GM23338 (cell line): Measurements from ENCODE around the gene GPR156. TPM values are rescaled to one million over a fixed set of nuclear protein-coding genes. Genes with fewer than 3 reads are reported as not detected.
A peak's percentile ranks its signal among the peaks of the same experiment; 100 is the strongest.

Source experiments
- ATAC-seq: fragments of 200-7000 bp; cut with Tn5 transposase; 3 replicates; pipeline ENCODE4 v1.9.1; 2020
- DNase-seq: peaks from one replicate; pipeline ENCODE4 v3.0.0-alpha.2; 2015; ENCODE audit warnings: low spot score
- H2AFZ ChIP-seq: fragments of 200-600 bp; sonication (generic); 2 replicates; pipeline ENCODE4 v1.8.0; 2016; ENCODE audit warnings: antibody characterized with exemption, mild to moderate bottlenecking, moderate library complexity
- H3F3A ChIP-seq: fragments of 200-600 bp; sonication (generic); replicated peaks from 2 replicates; pipeline ENCODE4 v1.8.0; 2017; ENCODE audit warnings: antibody characterized with exemption, mixed run types, low read depth
- H3K27ac ChIP-seq: fragments of 200-600 bp; sonication (generic); 2 replicates; pipeline ENCODE4 v1.6.1; 2016; ENCODE audit warnings: low read depth
- H3K27me3 ChIP-seq: fragments of 200-600 bp; sonication (generic); 2 replicates; pipeline ENCODE4 v1.8.0; 2016; ENCODE audit warnings: mild to moderate bottlenecking, mixed run types, moderate library complexity; ENCODE audit not compliant: insufficient read depth
- H3K36me3 ChIP-seq: fragments of 200-600 bp; sonication (generic); 2 replicates; pipeline ENCODE4 v1.8.0; 2016; ENCODE audit warnings: mild to moderate bottlenecking; ENCODE audit not compliant: insufficient read depth
- H3K4me1 ChIP-seq: fragments of 200-600 bp; sonication (generic); 2 replicates; pipeline ENCODE4 v1.8.0; 2016; ENCODE audit warnings: mild to moderate bottlenecking, moderate library complexity; ENCODE audit not compliant: insufficient read depth
- H3K4me2 ChIP-seq: fragments of 200-600 bp; sonication (generic); 2 replicates; pipeline ENCODE4 v1.7.1; 2017; ENCODE audit warnings: mixed run types
- H3K4me3 ChIP-seq: fragments of 200-600 bp; sonication (generic); 2 replicates; pipeline ENCODE4 v1.6.1; 2016; ENCODE audit warnings: mixed run types
- H3K79me2 ChIP-seq: fragments of 200-600 bp; sonication (generic); replicated peaks from 2 replicates; pipeline ENCODE4 v1.8.0; 2017; ENCODE audit warnings: mild to moderate bottlenecking; ENCODE audit not compliant: insufficient read depth
- H3K9me2 ChIP-seq: fragments of 200-600 bp; sonication (generic); 2 replicates; pipeline ENCODE4 v1.8.0; 2017; ENCODE audit not compliant: insufficient read depth
- H4K20me1 ChIP-seq: fragments of 200-600 bp; sonication (generic); replicated peaks from 2 replicates; pipeline ENCODE4 v1.8.0; 2017; ENCODE audit warnings: mild to moderate bottlenecking; ENCODE audit not compliant: insufficient read depth
- H3K27ac Mint-ChIP-seq: 2 replicates; pipeline ENCODE4 v1.8.0; 2020; ENCODE audit warnings: inconsistent platforms, mild to moderate bottlenecking, moderate library complexity, mixed read lengths
- H3K27me3 Mint-ChIP-seq: 3 replicates; pipeline ENCODE4 v1.8.0; 2022; ENCODE audit warnings: low read depth, mild to moderate bottlenecking, moderate library complexity, mixed read lengths, inconsistent platforms; ENCODE audit not compliant: insufficient read depth, poor library complexity
- H3K36me3 Mint-ChIP-seq: 3 replicates; pipeline ENCODE4 v1.8.0; 2021; ENCODE audit warnings: low read depth, mild to moderate bottlenecking, inconsistent platforms, moderate library complexity, mixed read lengths
- H3K4me1 Mint-ChIP-seq: 3 replicates; pipeline ENCODE4 v1.8.0; 2020; ENCODE audit warnings: mild to moderate bottlenecking, inconsistent platforms, mixed read lengths
- H3K4me3 Mint-ChIP-seq: 3 replicates; pipeline ENCODE4 v1.8.0; 2021; ENCODE audit warnings: moderate library complexity, mild to moderate bottlenecking, inconsistent platforms, mixed read lengths
- H3K9me3 Mint-ChIP-seq: 3 replicates; pipeline ENCODE4 v1.8.0; 2020; ENCODE audit warnings: moderate library complexity, mild to moderate bottlenecking, inconsistent platforms, mixed read lengths
- CREB1 ChIP-seq: fragments of 250-450 bp; sonication (Bioruptor Pico); IDR thresholded peaks from 2 replicates; pipeline ENCODE4 v1.5.0; 2020; ENCODE audit warnings: low read depth, mild to moderate bottlenecking, moderate library complexity
- ETS1 ChIP-seq: IDR thresholded peaks from 2 replicates; pipeline ENCODE4 v1.6.1; 2016; ENCODE audit warnings: antibody characterized with exemption
- EZH2phosphoT487 ChIP-seq: fragments of 200-600 bp; sonication (generic); IDR thresholded peaks from one replicate; pipeline ENCODE4 v1.8.1; 2018; ENCODE audit warnings: antibody characterized with exemption; ENCODE audit not compliant: unreplicated experiment
- POLR2AphosphoS5 ChIP-seq: IDR thresholded peaks from 2 replicates; pipeline ENCODE4 v1.6.1; 2016; ENCODE audit warnings: antibody characterized with exemption, low read depth
- REST ChIP-seq: IDR thresholded peaks from one replicate; pipeline ENCODE4 v1.6.1; 2018; ENCODE audit warnings: antibody characterized with exemption; ENCODE audit not compliant: unreplicated experiment
- ZNF114 ChIP-seq: fragments of 250-450 bp; sonication (Bioruptor Pico); IDR thresholded peaks from 2 replicates; pipeline ENCODE4 v1.5.0; 2020; ENCODE audit warnings: mild to moderate bottlenecking, moderate library complexity
- polyA plus RNA-seq: library from polyadenylated mRNA; unstranded; fragments of >200 nt; fragmentation: Nextera tagmentation; extraction: Ambion mirVana; gene quantifications from 2 replicates; pipeline ENCODE4 v1.2.1, GENCODE V29; 2016
- total RNA-seq: library from RNA; depleted of rRNA; stranded (reverse); fragments of >200 nt; shearing (Covaris generic); gene quantifications from 2 replicates; pipeline ENCODE4 v1.2.3, GENCODE V29; 2014
- TF ChIP-seq, protein P1 (sequence below): fragments of 250-450 bp; sonication (Bioruptor Pico); IDR thresholded peaks from 2 replicates; pipeline ENCODE4 v1.5.0; 2020; ENCODE audit warnings: mild to moderate bottlenecking, moderate library complexity
- TF ChIP-seq, protein P2 (sequence below), 2 experiments: fragments of 200-600 bp in 1 of 2; sonication (generic) in 1 of 2; conservative IDR thresholded peaks; 2 replicates each; pipeline versions ENCODE4 v1.5.1 to v1.6.1; 2016 to 2017; ENCODE audit warnings: antibody characterized with exemption in 2 of 2, low read depth in 2 of 2, mild to moderate bottlenecking in 2 of 2, moderate library complexity in 1 of 2

GPR156 gene
- total and polyA plus RNA-seq, 2 experiments from 2014 or later: 0.50 to 2.5 TPM

GRCh38 chr3:120129718-120130513, 155.1 kb downstream of the GPR156 start:
- no peaks in the 10 kb centered on the region for H4K20me1 ChIP-seq
- Mint-ChIP-seq H3K27me3 (peaks cover 1% of the 10 kb centered on the region), H3K4me3 (no peak overlapping the region), H3K9me3 (no peaks in the 10 kb centered on the region), H3K27ac (no peak overlapping the region), H3K4me1 (peaks cover 13% of the 10 kb centered on the region; the same call in 2 of the 3 replicates), H3K36me3 (no peaks in the 10 kb centered on the region; the same call in 2 of the 3 replicates)
- 0 out of 2 replicates have a peak, but pooled peaks cover 4% of the 10 kb centered on the region for H3K4me1 ChIP-seq
- no peak overlapping the region for H2AFZ ChIP-seq
- no peaks in the 10 kb centered on the region for H3K27me3 ChIP-seq
- DNase-seq: peak; percentile 7
- H3K27ac ChIP-seq: no peak overlapping the region
- no peaks in the 10 kb centered on the region for H3K9me2 ChIP-seq
- no peak for ATAC-seq
- no peaks in the 10 kb centered on the region for H3F3A ChIP-seq
- TF ChIP-seq CREB1 (CRISPR knock-in tag) (no peak), POLR2AphosphoS5 (no peak)
- no peaks in the 10 kb centered on the region for H3K36me3 ChIP-seq
- H3K4me2 ChIP-seq: no peak overlapping the region
- H3K79me2 ChIP-seq: no peaks in the 10 kb centered on the region
- no peak overlapping the region for H3K4me3 ChIP-seq

GRCh38 chr3:120129051-120129450, 156.0 kb downstream of the GPR156 start:
- Histone ChIP-seq H3K4me2 (no peak overlapping the region), H3K4me1 (0 out of 2 replicates have a peak, but pooled peaks cover 4% of the 10 kb centered on the region), H3F3A (no peaks in the 10 kb centered on the region), H3K79me2 (no peaks in the 10 kb centered on the region), H3K36me3 (no peaks in the 10 kb centered on the region), H4K20me1 (no peaks in the 10 kb centered on the region), H3K9me2 (no peaks in the 10 kb centered on the region), H3K4me3 (no peak overlapping the region), H2AFZ (no peak overlapping the region), H3K27me3 (no peaks in the 10 kb centered on the region), H3K27ac (no peak overlapping the region)
- Mint-ChIP-seq H3K27ac (no peak overlapping the region), H3K4me1 (peaks cover 13% of the 10 kb centered on the region; the same call in 2 of the 3 replicates), H3K27me3 (peaks cover 1% of the 10 kb centered on the region), H3K9me3 (no peaks in the 10 kb centered on the region), H3K36me3 (no peaks in the 10 kb centered on the region; the same call in 2 of the 3 replicates), H3K4me3 (no peak overlapping the region)
- DNase-seq: no peak
- ATAC-seq: no peak
- TF ChIP-seq ZNF114 (CRISPR knock-in tag) (no peak), ETS1 (no peak), REST (no peak), EZH2phosphoT487 (no peak)
- TF ChIP-seq, protein P1, sequence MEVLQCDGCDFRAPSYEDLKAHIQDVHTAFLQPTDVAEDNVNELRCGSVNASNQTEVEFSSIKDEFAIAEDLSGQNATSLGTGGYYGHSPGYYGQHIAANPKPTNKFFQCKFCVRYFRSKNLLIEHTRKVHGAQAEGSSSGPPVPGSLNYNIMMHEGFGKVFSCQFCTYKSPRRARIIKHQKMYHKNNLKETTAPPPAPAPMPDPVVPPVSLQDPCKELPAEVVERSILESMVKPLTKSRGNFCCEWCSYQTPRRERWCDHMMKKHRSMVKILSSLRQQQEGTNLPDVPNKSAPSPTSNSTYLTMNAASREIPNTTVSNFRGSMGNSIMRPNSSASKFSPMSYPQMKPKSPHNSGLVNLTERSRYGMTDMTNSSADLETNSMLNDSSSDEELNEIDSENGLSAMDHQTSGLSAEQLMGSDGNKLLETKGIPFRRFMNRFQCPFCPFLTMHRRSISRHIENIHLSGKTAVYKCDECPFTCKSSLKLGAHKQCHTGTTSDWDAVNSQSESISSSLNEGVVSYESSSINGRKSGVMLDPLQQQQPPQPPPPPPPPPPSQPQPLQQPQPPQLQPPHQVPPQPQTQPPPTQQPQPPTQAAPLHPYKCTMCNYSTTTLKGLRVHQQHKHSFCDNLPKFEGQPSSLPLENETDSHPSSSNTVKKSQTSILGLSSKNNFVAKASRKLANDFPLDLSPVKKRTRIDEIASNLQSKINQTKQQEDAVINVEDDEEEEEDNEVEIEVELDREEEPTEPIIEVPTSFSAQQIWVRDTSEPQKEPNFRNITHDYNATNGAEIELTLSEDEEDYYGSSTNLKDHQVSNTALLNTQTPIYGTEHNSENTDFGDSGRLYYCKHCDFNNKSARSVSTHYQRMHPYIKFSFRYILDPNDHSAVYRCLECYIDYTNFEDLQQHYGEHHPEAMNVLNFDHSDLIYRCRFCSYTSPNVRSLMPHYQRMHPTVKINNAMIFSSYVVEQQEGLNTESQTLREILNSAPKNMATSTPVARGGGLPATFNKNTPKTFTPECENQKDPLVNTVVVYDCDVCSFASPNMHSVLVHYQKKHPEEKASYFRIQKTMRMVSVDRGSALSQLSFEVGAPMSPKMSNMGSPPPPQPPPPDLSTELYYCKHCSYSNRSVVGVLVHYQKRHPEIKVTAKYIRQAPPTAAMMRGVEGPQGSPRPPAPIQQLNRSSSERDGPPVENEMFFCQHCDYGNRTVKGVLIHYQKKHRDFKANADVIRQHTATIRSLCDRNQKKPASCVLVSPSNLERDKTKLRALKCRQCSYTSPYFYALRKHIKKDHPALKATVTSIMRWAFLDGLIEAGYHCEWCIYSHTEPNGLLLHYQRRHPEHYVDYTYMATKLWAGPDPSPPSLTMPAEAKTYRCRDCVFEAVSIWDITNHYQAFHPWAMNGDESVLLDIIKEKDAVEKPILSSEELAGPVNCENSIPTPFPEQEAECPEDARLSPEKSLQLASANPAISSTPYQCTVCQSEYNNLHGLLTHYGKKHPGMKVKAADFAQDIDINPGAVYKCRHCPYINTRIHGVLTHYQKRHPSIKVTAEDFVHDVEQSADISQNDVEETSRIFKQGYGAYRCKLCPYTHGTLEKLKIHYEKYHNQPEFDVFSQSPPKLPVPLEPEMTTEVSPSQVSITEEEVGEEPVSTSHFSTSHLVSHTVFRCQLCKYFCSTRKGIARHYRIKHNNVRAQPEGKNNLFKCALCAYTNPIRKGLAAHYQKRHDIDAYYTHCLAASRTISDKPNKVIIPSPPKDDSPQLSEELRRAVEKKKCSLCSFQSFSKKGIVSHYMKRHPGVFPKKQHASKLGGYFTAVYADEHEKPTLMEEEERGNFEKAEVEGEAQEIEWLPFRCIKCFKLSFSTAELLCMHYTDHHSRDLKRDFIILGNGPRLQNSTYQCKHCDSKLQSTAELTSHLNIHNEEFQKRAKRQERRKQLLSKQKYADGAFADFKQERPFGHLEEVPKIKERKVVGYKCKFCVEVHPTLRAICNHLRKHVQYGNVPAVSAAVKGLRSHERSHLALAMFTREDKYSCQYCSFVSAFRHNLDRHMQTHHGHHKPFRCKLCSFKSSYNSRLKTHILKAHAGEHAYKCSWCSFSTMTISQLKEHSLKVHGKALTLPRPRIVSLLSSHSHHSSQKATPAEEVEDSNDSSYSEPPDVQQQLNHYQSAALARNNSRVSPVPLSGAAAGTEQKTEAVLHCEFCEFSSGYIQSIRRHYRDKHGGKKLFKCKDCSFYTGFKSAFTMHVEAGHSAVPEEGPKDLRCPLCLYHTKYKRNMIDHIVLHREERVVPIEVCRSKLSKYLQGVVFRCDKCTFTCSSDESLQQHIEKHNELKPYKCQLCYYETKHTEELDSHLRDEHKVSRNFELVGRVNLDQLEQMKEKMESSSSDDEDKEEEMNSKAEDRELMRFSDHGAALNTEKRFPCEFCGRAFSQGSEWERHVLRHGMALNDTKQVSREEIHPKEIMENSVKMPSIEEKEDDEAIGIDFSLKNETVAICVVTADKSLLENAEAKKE: no peak
- TF ChIP-seq, protein P2, sequence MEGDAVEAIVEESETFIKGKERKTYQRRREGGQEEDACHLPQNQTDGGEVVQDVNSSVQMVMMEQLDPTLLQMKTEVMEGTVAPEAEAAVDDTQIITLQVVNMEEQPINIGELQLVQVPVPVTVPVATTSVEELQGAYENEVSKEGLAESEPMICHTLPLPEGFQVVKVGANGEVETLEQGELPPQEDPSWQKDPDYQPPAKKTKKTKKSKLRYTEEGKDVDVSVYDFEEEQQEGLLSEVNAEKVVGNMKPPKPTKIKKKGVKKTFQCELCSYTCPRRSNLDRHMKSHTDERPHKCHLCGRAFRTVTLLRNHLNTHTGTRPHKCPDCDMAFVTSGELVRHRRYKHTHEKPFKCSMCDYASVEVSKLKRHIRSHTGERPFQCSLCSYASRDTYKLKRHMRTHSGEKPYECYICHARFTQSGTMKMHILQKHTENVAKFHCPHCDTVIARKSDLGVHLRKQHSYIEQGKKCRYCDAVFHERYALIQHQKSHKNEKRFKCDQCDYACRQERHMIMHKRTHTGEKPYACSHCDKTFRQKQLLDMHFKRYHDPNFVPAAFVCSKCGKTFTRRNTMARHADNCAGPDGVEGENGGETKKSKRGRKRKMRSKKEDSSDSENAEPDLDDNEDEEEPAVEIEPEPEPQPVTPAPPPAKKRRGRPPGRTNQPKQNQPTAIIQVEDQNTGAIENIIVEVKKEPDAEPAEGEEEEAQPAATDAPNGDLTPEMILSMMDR (conservative IDR thresholded peaks at IDR 0.05; ENCODE audit: low read depth in 2 of 2): no peak
